GM18499 (cell line): ENCODE data around the gene SLC16A6.
A peak's percentile ranks its signal among the peaks of the same experiment; 100 is the strongest.
"Not testable (repeated sequence)": the region's sequence is repeated elsewhere in the genome, so short reads cannot be mapped to it uniquely, and the experiment has no call there.

Source experiments
- ATAC-seq: cut with Tn5 transposase; IDR thresholded peaks from one replicate; pipeline ENCODE4 v1.9.1; 2021; ENCODE audit warnings: moderate number of reproducible peaks; ENCODE audit not compliant: insufficient read depth, unreplicated experiment

SLC16A6 gene

GRCh38 chr17:68291836-68292688 is 1.1 kb upstream of the SLC16A6 start:
- no peak for ATAC-seq

GRCh38 chr17:68290268-68290954 is 516 bp downstream of the SLC16A6 start:
- no peak for ATAC-seq

GRCh38 chr17:68289936-68290267 is 1.0 kb downstream of the SLC16A6 start:
- no peak for ATAC-seq

- ATAC-seq, result no peak
These were observed 1.5 kb downstream of the SLC16A6 start for GRCh38 chr17:68289473-68289872.

- ATAC-seq, result no peak
These were observed 2.1 kb downstream of the SLC16A6 start for GRCh38 chr17:68288804-68289203.

- no peak for ATAC-seq
These were observed 2.6 kb downstream of the SLC16A6 start for GRCh38 chr17:68288375-68288774.

- not testable (repeated sequence) for ATAC-seq
These were observed 9.0 kb downstream of the SLC16A6 start for GRCh38 chr17:68281965-68282364.

GRCh38 chr17:68277807-68278206 is 13.1 kb downstream of the SLC16A6 start:
- ATAC-seq, result no peak

- not testable (repeated sequence) for ATAC-seq
These were observed 14.6 kb downstream of the SLC16A6 start for GRCh38 chr17:68276339-68276738.

- ATAC-seq, result no peak
These were observed 17.2 kb downstream of the SLC16A6 start for GRCh38 chr17:68273722-68274121.

- not testable (repeated sequence) for ATAC-seq
These were observed 25.1 kb downstream of the SLC16A6 start for GRCh38 chr17:68265833-68266232.

- ATAC-seq, result not testable (repeated sequence)
These were observed 27.7 kb downstream of the SLC16A6 start for GRCh38 chr17:68263101-68263681.

GRCh38 chr17:68262467-68262866 is 28.5 kb downstream of the SLC16A6 start:
- not testable (repeated sequence) for ATAC-seq

GRCh38 chr17:68260051-68260762 is 30.7 kb downstream of the SLC16A6 start:
- no peak for ATAC-seq

GRCh38 chr17:68259648-68259951 is 31.3 kb downstream of the SLC16A6 start:
- not testable (repeated sequence) for ATAC-seq

- peak; percentile 38 for ATAC-seq
These were observed 31.9 kb downstream of the SLC16A6 start for GRCh38 chr17:68258890-68259647.

- no peak for ATAC-seq
These were observed 33.0 kb downstream of the SLC16A6 start for GRCh38 chr17:68257934-68258333.

- ATAC-seq, result not testable (repeated sequence)
These were observed 34.2 kb downstream of the SLC16A6 start for GRCh38 chr17:68256701-68257100.

GRCh38 chr17:68255731-68256538 is 35.0 kb downstream of the SLC16A6 start:
- no peak for ATAC-seq
